ENCODE results near the gene TRERF1. TPM values are rescaled to one million over a fixed set of nuclear protein-coding genes. Genes with fewer than 3 reads are reported as not detected.

Gene TRERF1
- total RNA-seq, 1 donor from 2014 or later: 7.9 TPM

DNA sequence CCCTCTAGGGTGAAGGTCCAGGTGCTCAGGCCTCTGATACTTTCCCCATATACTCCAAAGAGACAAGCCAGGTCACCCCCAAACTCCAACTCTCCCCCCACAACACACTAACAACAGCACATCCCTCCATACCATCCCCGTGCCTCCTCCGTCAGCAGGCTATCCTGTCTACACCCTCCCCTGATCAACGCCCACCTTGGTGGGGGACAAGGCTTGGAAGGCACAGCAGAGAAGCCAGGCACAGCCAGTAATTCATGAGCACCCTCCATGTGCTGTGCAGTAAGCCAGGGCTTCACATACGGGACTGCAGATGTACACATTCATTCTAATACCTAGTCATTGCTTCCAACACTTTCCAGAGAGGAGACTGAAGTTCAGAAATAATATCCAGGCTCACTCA lies 57.6 kb downstream of the TRERF1 start:
- H3K4me3 Mint-ChIP-seq (ENCODE audit: low read depth): no peak overlapping the region
- DNase-seq (ENCODE audit: low spot score, unreplicated experiment): no peak
- no peak overlapping the region for H3K27ac Mint-ChIP-seq
- no peaks in the 10 kb centered on the region for H3K36me3 Mint-ChIP-seq (ENCODE audit: insufficient read depth)
- peaks cover 13% of the 10 kb centered on the region for H3K4me1 Mint-ChIP-seq (ENCODE audit: low read depth)
- H3K27me3 Mint-ChIP-seq: no peaks in the 10 kb centered on the region
- H3K9me3 Mint-ChIP-seq (ENCODE audit: low read depth): no peaks in the 10 kb centered on the region
- no peak for TF ChIP-seq CTCF (IDR thresholded peaks at IDR 0.05; ENCODE audit: unreplicated experiment)

GRCh38 chr6:42393339-42393738 lies 58.4 kb downstream of the TRERF1 start:
- H3K4me1 Mint-ChIP-seq (ENCODE audit: low read depth): peaks cover 13% of the 10 kb centered on the region
- no peaks in the 10 kb centered on the region for H3K27me3 Mint-ChIP-seq
- H3K4me3 Mint-ChIP-seq (ENCODE audit: low read depth): no peak overlapping the region
- H3K27ac Mint-ChIP-seq: no peak overlapping the region
- DNase-seq (ENCODE audit: low spot score, unreplicated experiment): no peak
- H3K36me3 Mint-ChIP-seq (ENCODE audit: insufficient read depth): no peaks in the 10 kb centered on the region
- no peaks in the 10 kb centered on the region for H3K9me3 Mint-ChIP-seq (ENCODE audit: low read depth)
- no peak for TF ChIP-seq CTCF (IDR thresholded peaks at IDR 0.05; ENCODE audit: unreplicated experiment)

DNA sequence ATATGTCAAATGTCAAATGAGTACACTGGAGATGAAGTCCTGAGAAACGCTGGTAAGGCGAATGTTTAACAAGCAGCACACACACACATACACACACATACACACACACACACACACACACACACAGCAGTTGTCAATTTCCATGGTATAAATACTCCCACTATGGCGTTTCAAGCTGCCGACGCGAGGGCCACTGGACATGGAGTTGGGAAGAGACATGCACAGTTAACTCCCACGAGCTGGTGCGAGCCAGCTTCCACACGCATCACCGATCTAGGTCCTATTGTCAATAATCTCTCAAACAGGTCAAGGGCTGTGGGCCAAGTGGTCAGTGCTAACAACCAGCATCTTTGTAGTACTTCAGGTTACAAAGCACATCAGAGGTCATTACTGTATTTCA lies 58.9 kb downstream of the TRERF1 start:
- no peaks in the 10 kb centered on the region for H3K9me3 Mint-ChIP-seq (ENCODE audit: low read depth)
- peaks cover 13% of the 10 kb centered on the region for H3K4me1 Mint-ChIP-seq (ENCODE audit: low read depth)
- H3K27ac Mint-ChIP-seq: no peak overlapping the region
- DNase-seq (ENCODE audit: low spot score, unreplicated experiment): no peak
- no peaks in the 10 kb centered on the region for H3K27me3 Mint-ChIP-seq
- H3K36me3 Mint-ChIP-seq (ENCODE audit: insufficient read depth): no peaks in the 10 kb centered on the region
- no peak for TF ChIP-seq CTCF (IDR thresholded peaks at IDR 0.05; ENCODE audit: unreplicated experiment)
- H3K4me3 Mint-ChIP-seq (ENCODE audit: low read depth): no peak overlapping the region

DNA sequence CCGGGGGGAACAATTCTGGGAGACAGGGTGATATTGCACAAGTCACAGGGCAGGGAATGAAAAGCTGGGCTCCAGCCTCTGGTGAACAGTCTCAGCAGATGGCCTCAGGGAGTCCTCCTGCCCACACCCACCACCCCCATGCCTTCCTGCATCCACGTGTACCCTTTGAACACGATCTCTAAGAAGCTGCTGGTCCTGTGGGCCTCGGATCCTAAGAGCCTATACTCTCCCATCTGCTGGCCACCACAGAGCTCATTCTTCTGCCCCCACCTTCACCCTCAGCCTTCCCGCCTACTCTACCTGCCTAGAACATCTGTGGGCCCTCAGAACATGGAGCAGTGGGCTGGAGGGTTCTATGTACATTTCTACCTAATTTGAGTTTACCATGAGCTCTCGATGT lies 60.3 kb downstream of the TRERF1 start:
- H3K9me3 Mint-ChIP-seq (ENCODE audit: low read depth): no peaks in the 10 kb centered on the region
- H3K4me1 Mint-ChIP-seq (ENCODE audit: low read depth): peaks cover 12% of the 10 kb centered on the region
- TF ChIP-seq CTCF (IDR thresholded peaks at IDR 0.05; ENCODE audit: unreplicated experiment): no peak
- no peak for DNase-seq (ENCODE audit: low spot score, unreplicated experiment)
- no peaks in the 10 kb centered on the region for H3K27me3 Mint-ChIP-seq
- no peaks in the 10 kb centered on the region for H3K36me3 Mint-ChIP-seq (ENCODE audit: insufficient read depth)
- no peak overlapping the region for H3K4me3 Mint-ChIP-seq (ENCODE audit: low read depth)
- no peak overlapping the region for H3K27ac Mint-ChIP-seq

- Mint-ChIP-seq H3K27me3 (no peaks in the 10 kb centered on the region), H3K27ac (no peak overlapping the region), H3K36me3 (ENCODE audit: insufficient read depth) (no peaks in the 10 kb centered on the region), H3K4me3 (ENCODE audit: low read depth) (no peak overlapping the region), H3K9me3 (ENCODE audit: low read depth) (no peaks in the 10 kb centered on the region), H3K4me1 (ENCODE audit: low read depth) (peaks cover 12% of the 10 kb centered on the region)
- DNase-seq (ENCODE audit: low spot score, unreplicated experiment): no peak
- TF ChIP-seq CTCF (IDR thresholded peaks at IDR 0.05; ENCODE audit: unreplicated experiment): no peak
These were observed 61.3 kb downstream of the TRERF1 start for GRCh38 chr6:42390228-42390934.
